OCI-LY1 (cell line): ENCODE results near the gene GALT.

Source experiments
- CTCF ChIP-seq: fragments of 200-600 bp; sonication (generic), shearing (Covaris generic); IDR thresholded peaks from 2 replicates; pipeline ENCODE4 v1.5.1; 2017; ENCODE audit warnings: mild to moderate bottlenecking, antibody characterized with exemption, low read length, moderate library complexity, mixed read lengths
- EZH2 ChIP-seq: fragments of 200-600 bp; sonication (generic), shearing (Covaris generic); IDR thresholded peaks from 2 replicates; pipeline ENCODE4 v1.8.0; 2017; ENCODE audit warnings: borderline replicate concordance, mixed run types, mild to moderate bottlenecking, antibody characterized with exemption, low read length, moderate library complexity, mixed read lengths

- no peak for TF ChIP-seq CTCF
- TF ChIP-seq EZH2 = no peak
Measured at GRCh38 chr9:34685591-34685990, 39.1 kb downstream of the GALT start.
